ENCODE results near the gene CCDC183. TPM values are rescaled to one million over a fixed set of nuclear protein-coding genes. Genes with fewer than 3 reads are reported as not detected.
A peak's percentile ranks its signal among the peaks of the same experiment; 100 is the strongest.
"Not testable (repeated sequence)": the region's sequence is repeated elsewhere in the genome, so short reads cannot be mapped to it uniquely, and the experiment has no call there.

CCDC183 gene
- total and polyA plus RNA-seq, 7 donors = 0.71 to 3.5 (median 2.2) TPM; not detected in 1

DNA sequence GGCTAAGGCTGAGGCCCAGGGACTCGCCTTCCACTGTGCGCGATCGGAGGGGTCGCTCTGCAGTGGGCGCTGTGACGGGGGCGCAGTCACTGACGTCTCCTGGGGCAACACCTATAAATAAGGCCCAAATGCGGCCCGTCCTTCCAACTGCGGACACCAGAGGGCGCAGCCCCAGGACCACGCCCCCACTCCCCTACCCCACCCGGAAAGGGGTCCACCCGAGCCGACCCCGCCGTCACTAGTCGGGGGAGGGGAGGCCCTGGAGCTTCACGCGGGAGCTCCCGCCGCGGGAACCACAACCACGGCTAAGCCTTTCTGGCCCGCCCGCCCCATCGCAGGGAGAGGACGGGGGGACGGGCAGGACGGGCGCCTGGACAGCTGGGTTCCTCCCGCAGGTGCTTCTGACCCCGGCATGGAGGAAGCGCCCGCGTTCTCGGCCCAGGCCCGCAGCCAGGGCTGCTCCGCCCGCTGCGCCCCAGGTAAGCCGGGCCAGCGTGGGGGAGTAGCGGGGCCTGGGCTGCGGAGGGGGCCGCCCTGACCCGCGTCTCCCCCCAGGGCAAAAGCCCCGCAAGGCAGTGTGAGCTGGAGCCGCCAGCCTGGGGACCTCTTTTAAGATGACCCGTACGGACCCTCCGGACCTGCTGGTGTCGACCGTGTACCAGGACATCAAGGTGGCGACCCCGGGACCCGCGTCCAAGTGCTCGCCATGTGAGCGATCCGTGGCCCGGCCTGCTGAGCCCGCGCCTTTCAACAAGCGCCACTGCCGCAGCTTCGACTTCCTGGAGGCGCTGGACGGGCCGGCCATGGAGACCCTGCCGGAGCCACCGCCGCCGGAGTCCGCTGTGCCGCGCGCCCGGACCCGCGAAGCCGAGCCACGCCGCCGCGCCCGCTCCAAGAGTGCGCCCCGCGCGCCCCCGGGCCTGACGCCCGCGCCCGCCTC is 47.9 kb downstream of the CCDC183 start:
- not testable (repeated sequence) for H3K9me3 ChIP-seq, H3K4me3 ChIP-seq, H3K27ac ChIP-seq, DNase-seq
- Histone ChIP-seq H3K4me1 (peaks cover 0 to 78% (median 70%) of the 10 kb centered on the region in 4 donors), H3K27me3 (peaks cover 30 to 61% (median 52%) of the 10 kb centered on the region in 3 donors), H3K36me3 (peaks cover 0 to 16% (median 12%) of the 10 kb centered on the region in 4 donors)
- 13 to 34% methylated on average over 99 of the region's 99 CpGs for WGBS, 2 donors
- TF ChIP-seq, protein P1, sequence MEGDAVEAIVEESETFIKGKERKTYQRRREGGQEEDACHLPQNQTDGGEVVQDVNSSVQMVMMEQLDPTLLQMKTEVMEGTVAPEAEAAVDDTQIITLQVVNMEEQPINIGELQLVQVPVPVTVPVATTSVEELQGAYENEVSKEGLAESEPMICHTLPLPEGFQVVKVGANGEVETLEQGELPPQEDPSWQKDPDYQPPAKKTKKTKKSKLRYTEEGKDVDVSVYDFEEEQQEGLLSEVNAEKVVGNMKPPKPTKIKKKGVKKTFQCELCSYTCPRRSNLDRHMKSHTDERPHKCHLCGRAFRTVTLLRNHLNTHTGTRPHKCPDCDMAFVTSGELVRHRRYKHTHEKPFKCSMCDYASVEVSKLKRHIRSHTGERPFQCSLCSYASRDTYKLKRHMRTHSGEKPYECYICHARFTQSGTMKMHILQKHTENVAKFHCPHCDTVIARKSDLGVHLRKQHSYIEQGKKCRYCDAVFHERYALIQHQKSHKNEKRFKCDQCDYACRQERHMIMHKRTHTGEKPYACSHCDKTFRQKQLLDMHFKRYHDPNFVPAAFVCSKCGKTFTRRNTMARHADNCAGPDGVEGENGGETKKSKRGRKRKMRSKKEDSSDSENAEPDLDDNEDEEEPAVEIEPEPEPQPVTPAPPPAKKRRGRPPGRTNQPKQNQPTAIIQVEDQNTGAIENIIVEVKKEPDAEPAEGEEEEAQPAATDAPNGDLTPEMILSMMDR (IDR thresholded peaks at IDR 0.05) = peak; percentile 47 to 77 (median 62)
- intact Hi-C loops (cut with DNase I) = loop anchor here (2.0 to 10.0 kb wide), 2 partner anchors 101 to 191 kb away; partner anchors contain the start of genes C8G, FBXW5 and FUT7

- no peak overlapping the region for H3K27ac ChIP-seq
- H3K9me3 ChIP-seq = no peaks in the 10 kb centered on the region
- intact Hi-C loops (cut with DNase I) = loop anchor here (10.0 kb wide), 1 partner anchor 190 kb away; the partner anchor contains the start of gene FUT7
- TF ChIP-seq EP300 (IDR thresholded peaks at IDR 0.05) (no peak), POLR2A (IDR thresholded peaks at IDR 0.05) (no peak), POLR2AphosphoS5 (IDR thresholded peaks at IDR 0.05) (no peak)
- TF ChIP-seq, protein P1 (IDR thresholded peaks at IDR 0.05) = no peak
- no peak overlapping the region for H3K4me3 ChIP-seq
- peaks cover 0 to 8% (median 4%) of the 10 kb centered on the region in 4 donors for H3K36me3 ChIP-seq
- DNase-seq = no peak
- H3K4me1 ChIP-seq = peaks cover 0 to 81% (median 74%) of the 10 kb centered on the region in 4 donors
- peaks cover 30 to 61% (median 52%) of the 10 kb centered on the region in 3 donors for H3K27me3 ChIP-seq
- WGBS, 2 donors = 28 to 66% methylated on average over 88 of the region's 88 CpGs
These were observed 48.8 kb downstream of the CCDC183 start for GRCh38 chr9:136844761-136845464.

- peaks cover 0 to 88% (median 81%) of the 10 kb centered on the region in 4 donors for H3K4me1 ChIP-seq
- WGBS, 2 donors = 46 to 71% methylated on average over 102 of the region's 102 CpGs
- intact Hi-C loops (cut with DNase I) = loop anchor here (2.0 to 10.0 kb wide), 2 partner anchors 55 to 189 kb away; partner anchors contain the start of genes FUT7 and TMEM141
- no peak for TF ChIP-seq EP300 (IDR thresholded peaks at IDR 0.05)
- TF ChIP-seq POLR2AphosphoS5 (IDR thresholded peaks at IDR 0.05) = no peak
- no peak for TF ChIP-seq POLR2A (IDR thresholded peaks at IDR 0.05)
- TF ChIP-seq, protein P1 (IDR thresholded peaks at IDR 0.05) = no peak
- DNase-seq = no peak
- no peak overlapping the region for H3K27ac ChIP-seq
- no peak overlapping the region for H3K4me3 ChIP-seq
- H3K9me3 ChIP-seq = no peaks in the 10 kb centered on the region
- H3K36me3 ChIP-seq = peaks cover 0 to 1% (median 0%) of the 10 kb centered on the region in 4 donors
- H3K27me3 ChIP-seq = peaks cover 30 to 61% (median 52%) of the 10 kb centered on the region in 3 donors
These were observed 49.5 kb downstream of the CCDC183 start for GRCh38 chr9:136845465-136846260.

Measured in sigmoid colon (tissue), 7 donors.